HCT116 (cell line): ENCODE results near the gene NXN. TPM values are rescaled to one million over a fixed set of nuclear protein-coding genes. Genes with fewer than 3 reads are reported as not detected.

Source experiments
- ATAC-seq: fragments of 200-7000 bp; cut with Tn5 transposase; 2 replicates; pipeline ENCODE4 v1.9.1; 2020; ENCODE audit warnings: mild to moderate bottlenecking, moderate library complexity
- BruUV-seq: library from RNA; stranded (reverse); fragments of 400-500 nt; replicated peaks from 2 replicates; lab custom pipeline; 2021; lab: Mats Ljungman, UMichigan
- CTCF ChIA-PET: fragments of 300-600 bp; sonication (Branson Sonifier 250); formaldehyde crosslinking; loops from one replicate; lab custom pipeline; 2021; ENCODE audit warnings: antibody characterized with exemption; lab: Charles Lee
- POLR2A ChIA-PET: fragments of 300-600, 350-600 bp; sonication (Branson Sonifier 250); formaldehyde crosslinking; loops from one replicate; lab custom pipeline; 2021; ENCODE audit warnings: antibody characterized with exemption; lab: Charles Lee
- RAD21 ChIA-PET, 2 experiments: fragments of 300-600 bp; sonication (Branson Sonifier 250); formaldehyde crosslinking; loops; one replicate each; lab custom pipeline; 2023; ENCODE audit warnings: low total read pairs in 2 of 2; ENCODE audit not compliant: uncharacterized antibody in 2 of 2, unreplicated experiment in 2 of 2, low non-redundant PET in 1 of 2; lab: Charles Lee
- DNase-seq: peaks from one replicate; pipeline ENCODE4 v3.0.0-alpha.2; 2010; ENCODE audit warnings: low read depth, low spot score
- H2AFZ ChIP-seq: fragments of 200-600 bp; shearing (Covaris generic), sonication (generic); 2 replicates; pipeline ENCODE4 v1.6.1; 2017; ENCODE audit warnings: low read depth, mixed run types, mixed read lengths, antibody characterized with exemption, low read length; ENCODE audit not compliant: poor library complexity, severe bottlenecking
- H3K27ac ChIP-seq: 2 replicates; pipeline ENCODE4 v1.5.1; 2012; ENCODE audit warnings: low read depth, low read length
- H3K27me3 ChIP-seq: fragments of 200-600 bp; sonication (generic); 2 replicates; pipeline ENCODE4 v1.6.1; 2016; ENCODE audit warnings: mixed run types, low read length, mixed read lengths; ENCODE audit not compliant: insufficient read depth
- H3K36me3 ChIP-seq, 2 experiments: fragments of 200-500 bp in 1 of 2; fragments of 200-600 bp in 1 of 2; sonication (Bioruptor generic) in 1 of 2; sonication (generic) in 1 of 2; 2 replicates each; pipeline versions ENCODE4 v1.5.1 to v1.6.1; 2014 to 2016; ENCODE audit warnings: low read length in 2 of 2, inconsistent platforms in 1 of 2, mixed read lengths in 1 of 2, mixed run types in 1 of 2; ENCODE audit not compliant: insufficient read depth in 2 of 2, control insufficient read depth in 1 of 2
- H3K4me1 ChIP-seq, 2 experiments: fragments of 200-600 bp in 1 of 2; sonication (generic) in 1 of 2; 2 replicates each; pipeline versions ENCODE4 v1.5.1 to v1.6.1; 2012 to 2017; ENCODE audit warnings: low read length in 2 of 2, inconsistent platforms in 1 of 2, mild to moderate bottlenecking in 1 of 2, mixed read lengths in 1 of 2, mixed run types in 1 of 2, moderate library complexity in 1 of 2; ENCODE audit not compliant: insufficient read depth in 2 of 2, control insufficient read depth in 1 of 2
- H3K4me2 ChIP-seq: fragments of 200-600 bp; sonication (generic); 2 replicates; pipeline ENCODE4 v1.6.1; 2017; ENCODE audit warnings: mixed run types, low read length, mixed read lengths
- H3K4me3 ChIP-seq, 2 experiments: fragments of 200-600 bp in 1 of 2; sonication (generic) in 1 of 2; replicated peaks in 1 of 2; 2 replicates each; pipeline ENCODE4 v1.5.1; 2011 to 2016; ENCODE audit warnings: low read length in 2 of 2, control low read depth in 1 of 2, low read depth in 1 of 2, mild to moderate bottlenecking in 1 of 2, mixed read lengths in 1 of 2, mixed run types in 1 of 2
- H3K79me2 ChIP-seq: fragments of 200-600 bp; sonication (generic); 2 replicates; pipeline ENCODE4 v1.6.1; 2017; ENCODE audit warnings: mild to moderate bottlenecking, mixed run types, low read length, moderate library complexity, mixed read lengths; ENCODE audit not compliant: insufficient read depth
- H3K9ac ChIP-seq: fragments of 200-600 bp; sonication (generic); 2 replicates; pipeline ENCODE4 v1.6.1; 2016; ENCODE audit warnings: low read length, mixed read lengths
- H3K9me2 ChIP-seq: fragments of 200-600 bp; sonication (generic), shearing (Covaris generic); 2 replicates; pipeline ENCODE4 v1.6.1; 2017; ENCODE audit warnings: mixed run types, mild to moderate bottlenecking, moderate library complexity; ENCODE audit not compliant: insufficient read depth
- H3K9me3 ChIP-seq, 2 experiments: fragments of 200-500 bp in 1 of 2; fragments of 200-600 bp in 1 of 2; sonication (Bioruptor generic) in 1 of 2; sonication (generic) in 1 of 2; 2 replicates each; pipeline ENCODE4 v1.6.1; 2014 to 2017; ENCODE audit warnings: low read length in 2 of 2, mixed read lengths in 2 of 2, inconsistent platforms in 1 of 2, low read depth in 1 of 2, mild to moderate bottlenecking in 1 of 2, mixed run types in 1 of 2, moderate library complexity in 1 of 2; ENCODE audit not compliant: control insufficient read depth in 1 of 2, insufficient read depth in 1 of 2
- H4K20me1 ChIP-seq: fragments of 200-600 bp; sonication (generic), shearing (Covaris generic); 2 replicates; pipeline ENCODE4 v1.6.1; 2017; ENCODE audit warnings: mixed run types, mild to moderate bottlenecking, moderate library complexity; ENCODE audit not compliant: insufficient read depth
- CEBPB ChIP-seq: IDR thresholded peaks from 2 replicates; pipeline ENCODE4 v1.6.1; 2012; ENCODE audit warnings: low read depth
- EGR1 ChIP-seq: IDR thresholded peaks from 2 replicates; pipeline ENCODE4 v1.6.1; 2012; ENCODE audit warnings: low read depth
- ELF1 ChIP-seq: IDR thresholded peaks from 2 replicates; pipeline ENCODE4 v1.6.1; 2012; ENCODE audit warnings: low read depth, borderline replicate concordance
- EZH2 ChIP-seq: fragments of 200-600 bp; sonication (generic); IDR thresholded peaks from 2 replicates; pipeline ENCODE4 v1.6.1; 2017; ENCODE audit warnings: antibody characterized with exemption, mixed run types
- FOSL1 ChIP-seq: IDR thresholded peaks from 2 replicates; pipeline ENCODE4 v1.6.1; 2012; ENCODE audit warnings: low read depth
- JUND ChIP-seq: IDR thresholded peaks from 2 replicates; pipeline ENCODE4 v1.6.1; 2012
- POLR2A ChIP-seq: IDR thresholded peaks from 2 replicates; pipeline ENCODE4 v1.7.0; 2011; ENCODE audit warnings: borderline replicate concordance; ENCODE audit not compliant: insufficient read depth, insufficient read length; ENCODE audit errors: extremely low read depth
- POLR2AphosphoS5 ChIP-seq: IDR thresholded peaks from 2 replicates; pipeline ENCODE4 v1.6.1; 2011; ENCODE audit warnings: mild to moderate bottlenecking, low read depth, low read length, moderate library complexity
- RAD21 ChIP-seq: IDR thresholded peaks from 2 replicates; pipeline ENCODE4 v1.6.1; 2012; ENCODE audit warnings: low read depth, mild to moderate bottlenecking
- SP1 ChIP-seq: IDR thresholded peaks from 2 replicates; pipeline ENCODE4 v1.6.1; 2012; ENCODE audit warnings: low read depth
- SRF ChIP-seq: IDR thresholded peaks from 2 replicates; pipeline ENCODE4 v1.6.1; 2012; ENCODE audit warnings: low read depth
- ZFX ChIP-seq: fragments of 450-650 bp; IDR thresholded peaks from 2 replicates; pipeline ENCODE4 v1.6.1; 2017
- ZNF274 ChIP-seq: fragments of 200-500 bp; sonication (Bioruptor generic); IDR thresholded peaks from 2 replicates; pipeline ENCODE4 v1.6.1; 2014; ENCODE audit warnings: mild to moderate bottlenecking, low read depth, low read length, inconsistent platforms
- intact Hi-C: fragments of 100-400 bp; cut with micrococcal nuclease; formaldehyde crosslinking; loops from 2 replicates; pipeline ENCODE4 v1.10.0; 2022
- total RNA-seq: library from RNA; stranded (reverse); gene quantifications from one replicate; pipeline ENCODE4 v1.2.1, GENCODE V29; 2021; ENCODE audit not compliant: unreplicated experiment

The NXN gene
- total RNA-seq, 1 experiment from 2014 or later = 83.7 TPM

DNA sequence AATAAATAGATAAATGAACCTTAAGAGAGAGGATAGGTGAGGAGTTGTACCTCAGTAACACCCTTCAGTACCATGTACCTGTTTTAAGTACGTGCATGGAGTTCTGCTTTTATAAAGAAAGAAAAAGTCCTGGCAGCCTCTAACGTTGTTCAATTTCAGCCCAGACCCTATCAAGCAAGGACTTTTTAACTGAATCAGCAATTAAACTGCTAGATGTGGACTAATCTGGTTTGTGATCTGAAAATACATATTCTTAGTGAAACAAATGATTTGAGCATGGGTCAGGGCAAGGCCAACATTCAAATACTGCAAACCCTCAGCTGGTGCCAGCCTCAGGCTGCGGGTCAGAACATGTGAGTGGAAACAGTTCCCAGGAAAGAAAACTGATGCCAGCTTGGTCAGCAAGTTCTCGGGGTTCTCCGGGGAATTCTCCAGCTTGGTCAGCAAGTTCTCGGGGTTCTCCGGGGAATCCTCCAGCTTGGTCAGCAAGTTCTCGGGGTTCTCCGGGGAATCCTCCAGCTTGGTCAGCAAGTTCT, 112.9 kb downstream of the NXN start:
- BruUV-seq = no TSS peak
- Histone ChIP-seq H4K20me1 (no peaks in the 10 kb centered on the region), H3K9ac (no peak overlapping the region), H3K9me3 (no peaks in the 10 kb centered on the region), H3K79me2 (peaks cover 50% of the 10 kb centered on the region), H2AFZ (no peak overlapping the region), H3K9me2 (no peaks in the 10 kb centered on the region), H3K27me3 (no peaks in the 10 kb centered on the region), H3K4me1 (peaks cover 31 to 39% of the 10 kb centered on the region in 2 experiments), H3K4me3 (no peak overlapping the region), H3K27ac (no peak overlapping the region), H3K4me2 (no peak overlapping the region), H3K36me3 (no peaks in the 10 kb centered on the region)
- no peak for ATAC-seq
- CTCF ChIA-PET = no interaction called here
- no peak for TF ChIP-seq EZH2
- TF ChIP-seq RAD21 = no peak
- no peak for TF ChIP-seq POLR2AphosphoS5
- POLR2A ChIA-PET = no interaction called here
- RAD21 ChIA-PET = no interaction called here
- intact Hi-C loops = no loop called here
- no peak for DNase-seq

DNA sequence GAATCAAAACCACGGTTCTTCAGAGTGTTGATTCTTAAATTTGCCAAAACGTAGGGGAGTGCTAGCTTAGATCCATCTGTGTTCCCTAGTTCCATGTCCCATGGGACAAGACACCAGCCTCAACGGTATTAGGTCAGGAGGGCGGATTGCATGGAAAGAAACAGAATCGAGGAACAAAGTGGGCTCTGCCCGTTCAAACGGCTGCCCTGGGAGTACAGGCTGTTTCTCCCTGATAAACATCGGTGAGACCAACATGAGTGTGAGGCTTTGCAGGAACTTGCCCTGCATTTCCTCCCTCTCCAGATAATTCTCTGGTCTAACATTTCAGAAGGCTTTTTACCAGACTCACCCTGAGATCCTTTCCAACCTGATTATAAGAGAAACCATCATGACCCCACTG, 115.3 kb downstream of the NXN start:
- H3K27ac ChIP-seq = no peak overlapping the region; the same call in 1 of the 2 replicates
- ChIA-PET POLR2A (no interaction called here), CTCF (no interaction called here), RAD21 (no interaction called here)
- H3K27me3 ChIP-seq = no peaks in the 10 kb centered on the region
- DNase-seq (no peak), ATAC-seq (no peak)
- no peak overlapping the region for H3K9ac ChIP-seq
- H3K9me3 ChIP-seq = no peaks in the 10 kb centered on the region
- intact Hi-C loops = no loop called here
- H2AFZ ChIP-seq = no peak overlapping the region
- no peak overlapping the region for H3K4me2 ChIP-seq
- no peak overlapping the region for H3K4me3 ChIP-seq
- BruUV-seq = no TSS peak
- H3K36me3 ChIP-seq = no peaks in the 10 kb centered on the region
- no peaks in the 10 kb centered on the region for H3K9me2 ChIP-seq
- TF ChIP-seq EGR1 (no peak), POLR2AphosphoS5 (no peak), ZNF274 (no peak), ZFX (no peak), CEBPB (no peak), SRF (no peak), POLR2A (no peak), JUND (no peak), SP1 (no peak), ELF1 (no peak), RAD21 (no peak), FOSL1 (no peak), EZH2 (no peak)
- H4K20me1 ChIP-seq = no peaks in the 10 kb centered on the region
- peaks cover 10 to 30% of the 10 kb centered on the region in 2 experiments for H3K4me1 ChIP-seq
- H3K79me2 ChIP-seq = peaks cover 50% of the 10 kb centered on the region
